ENCODE measurements around the gene MTMR6.

DNA sequence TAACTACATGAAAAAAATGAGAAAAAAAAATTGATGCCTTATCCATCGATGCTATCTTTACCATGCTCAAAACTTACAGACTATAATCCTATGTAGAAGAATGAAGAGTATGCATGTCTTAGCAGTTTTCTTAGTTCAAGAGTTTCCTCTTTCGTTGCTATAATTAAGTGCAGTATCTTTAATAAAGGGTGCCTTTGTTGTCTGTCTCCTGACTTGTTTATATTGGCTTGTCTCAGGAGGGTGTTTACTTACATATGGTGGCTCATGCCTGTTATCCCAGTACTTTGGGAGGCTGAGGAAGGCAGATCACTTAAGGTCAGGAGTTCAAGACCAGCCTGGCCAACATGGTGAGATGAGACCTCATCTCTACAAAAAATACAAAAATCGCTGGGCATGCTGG lies 44.3 kb downstream of the MTMR6 start:
- TF ChIP-seq, protein P1, sequence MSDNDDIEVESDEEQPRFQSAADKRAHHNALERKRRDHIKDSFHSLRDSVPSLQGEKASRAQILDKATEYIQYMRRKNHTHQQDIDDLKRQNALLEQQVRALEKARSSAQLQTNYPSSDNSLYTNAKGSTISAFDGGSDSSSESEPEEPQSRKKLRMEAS (IDR thresholded peaks at IDR 0.05) = no peak
- TF ChIP-seq RAD21 (IDR thresholded peaks at IDR 0.05; ENCODE audit: low read depth) = no peak
